Skeletal muscle tissue (tissue), 4 donors: Measurements from ENCODE around the gene SULT2B1. TPM values are rescaled to one million over a fixed set of nuclear protein-coding genes. Genes with fewer than 3 reads are reported as not detected.
A peak's percentile ranks its signal among the peaks of the same experiment; 100 is the strongest.

ENCODE experiments used
- H3K27ac ChIP-seq: one replicate; pipeline ENCODE4 v1.7.0; 2013; ENCODE audit warnings: mild to moderate bottlenecking, low read depth, low read length, inconsistent platforms
- H3K27me3 ChIP-seq, 3 donors: one replicate each; pipeline ENCODE4 v1.7.0; 2013; ENCODE audit warnings: low read length in 3 of 3; ENCODE audit not compliant: control insufficient read depth in 3 of 3, insufficient read depth in 3 of 3
- H3K36me3 ChIP-seq, 3 donors: one replicate each; pipeline ENCODE4 v1.7.0; 2013; ENCODE audit warnings: low read length in 3 of 3; ENCODE audit not compliant: control insufficient read depth in 3 of 3, insufficient read depth in 3 of 3
- H3K4me1 ChIP-seq, 3 donors: one replicate each; pipeline ENCODE4 v1.7.0; 2013; ENCODE audit warnings: low read length in 3 of 3, mild to moderate bottlenecking in 3 of 3; ENCODE audit not compliant: control insufficient read depth in 3 of 3, insufficient read depth in 3 of 3
- H3K4me3 ChIP-seq, 3 donors: one replicate each; pipeline ENCODE4 v1.7.0; 2013; ENCODE audit warnings: low read length in 3 of 3
- H3K9ac ChIP-seq, 3 donors: one replicate each; pipeline ENCODE4 v1.7.0; 2013; ENCODE audit warnings: low read length in 3 of 3, mild to moderate bottlenecking in 3 of 3, moderate library complexity in 2 of 3, low read depth in 1 of 3
- H3K9me3 ChIP-seq, 3 donors: one replicate each; pipeline ENCODE4 v1.7.0; 2013; ENCODE audit warnings: low read length in 3 of 3; ENCODE audit not compliant: control insufficient read depth in 3 of 3
- total RNA-seq: library from RNA; depleted of rRNA; stranded (reverse); fragments of >200 nt; gene quantifications from one replicate; pipeline ENCODE4 v1.2.3, GENCODE V29; 2014
- donor health status: Osteomylitis.

SULT2B1 gene
- total RNA-seq, 1 donor from 2014 or later = not detected

DNA sequence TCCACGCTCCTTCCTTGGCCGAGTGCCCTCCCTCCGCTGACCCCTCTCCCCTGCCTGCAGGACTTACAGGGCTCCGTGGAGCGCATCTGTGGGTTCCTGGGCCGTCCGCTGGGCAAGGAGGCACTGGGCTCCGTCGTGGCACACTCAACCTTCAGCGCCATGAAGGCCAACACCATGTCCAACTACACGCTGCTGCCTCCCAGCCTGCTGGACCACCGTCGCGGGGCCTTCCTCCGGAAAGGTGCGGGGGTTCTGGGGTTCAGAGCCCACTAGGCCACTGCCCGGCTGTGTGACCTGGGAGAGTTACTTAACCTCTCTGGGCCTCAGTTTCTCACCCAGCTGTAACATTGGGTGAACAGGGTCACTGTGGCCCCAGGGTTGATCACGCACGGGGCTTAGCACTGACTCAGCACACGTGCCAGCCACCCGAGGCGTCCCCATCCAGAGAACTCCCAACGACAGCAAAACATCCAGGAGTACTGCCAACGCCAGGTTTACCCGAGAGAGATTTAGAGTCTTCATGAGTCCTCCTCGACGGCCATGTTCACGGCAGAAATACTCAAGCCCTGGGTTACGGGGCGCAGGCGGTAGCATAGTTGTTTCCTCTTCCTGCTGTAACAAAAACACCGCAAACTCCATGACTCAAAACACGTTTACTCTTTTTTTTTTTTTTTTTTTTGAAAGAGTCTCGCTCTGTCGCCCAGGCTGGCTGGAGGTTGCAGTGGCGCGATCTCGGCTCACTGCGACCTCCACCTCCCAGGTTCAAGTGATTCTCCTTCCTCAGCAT, 44.9 kb downstream of the SULT2B1 start:
- Histone ChIP-seq H3K36me3 (no peaks in the 10 kb centered on the region), H3K9ac (peak overlapping the region in 1 of 3 donors; percentile 32), H3K4me3 (no peak overlapping the region), H3K27ac (no peak overlapping the region), H3K27me3 (peaks cover 0 to 3% (median 0%) of the 10 kb centered on the region in 3 donors), H3K9me3 (no peaks in the 10 kb centered on the region), H3K4me1 (no peaks in the 10 kb centered on the region)

DNA sequence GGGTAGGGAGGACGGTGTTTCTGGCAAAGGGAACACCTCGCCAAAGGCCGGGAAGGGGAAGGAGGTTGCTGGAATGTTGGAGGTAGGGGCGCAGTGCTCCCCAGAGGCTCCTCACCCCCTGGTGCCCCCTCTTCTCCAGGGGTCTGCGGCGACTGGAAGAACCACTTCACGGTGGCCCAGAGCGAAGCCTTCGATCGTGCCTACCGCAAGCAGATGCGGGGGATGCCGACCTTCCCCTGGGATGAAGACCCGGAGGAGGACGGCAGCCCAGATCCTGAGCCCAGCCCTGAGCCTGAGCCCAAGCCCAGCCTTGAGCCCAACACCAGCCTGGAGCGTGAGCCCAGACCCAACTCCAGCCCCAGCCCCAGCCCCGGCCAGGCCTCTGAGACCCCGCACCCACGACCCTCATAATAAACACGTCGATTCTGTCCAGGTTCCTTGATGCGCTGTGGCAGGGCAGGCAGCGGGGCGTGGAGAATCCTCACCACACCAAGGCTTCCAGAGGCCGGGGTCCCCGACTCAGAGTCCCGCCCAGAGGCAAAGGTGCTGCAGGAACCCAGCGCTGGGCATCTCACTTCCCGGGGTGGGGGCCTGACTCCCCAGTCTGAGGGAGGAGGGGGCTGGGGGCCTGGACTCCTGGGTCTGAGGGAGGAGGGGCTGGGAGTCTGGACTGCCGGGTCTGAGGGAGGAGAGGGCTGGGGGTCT, 47.2 kb downstream of the SULT2B1 start:
- Histone ChIP-seq H3K9me3 (no peaks in the 10 kb centered on the region), H3K9ac (no peak overlapping the region), H3K27ac (no peak overlapping the region), H3K36me3 (no peaks in the 10 kb centered on the region), H3K4me3 (no peak overlapping the region), H3K27me3 (peaks cover 0 to 3% (median 0%) of the 10 kb centered on the region in 3 donors), H3K4me1 (no peaks in the 10 kb centered on the region)

DNA sequence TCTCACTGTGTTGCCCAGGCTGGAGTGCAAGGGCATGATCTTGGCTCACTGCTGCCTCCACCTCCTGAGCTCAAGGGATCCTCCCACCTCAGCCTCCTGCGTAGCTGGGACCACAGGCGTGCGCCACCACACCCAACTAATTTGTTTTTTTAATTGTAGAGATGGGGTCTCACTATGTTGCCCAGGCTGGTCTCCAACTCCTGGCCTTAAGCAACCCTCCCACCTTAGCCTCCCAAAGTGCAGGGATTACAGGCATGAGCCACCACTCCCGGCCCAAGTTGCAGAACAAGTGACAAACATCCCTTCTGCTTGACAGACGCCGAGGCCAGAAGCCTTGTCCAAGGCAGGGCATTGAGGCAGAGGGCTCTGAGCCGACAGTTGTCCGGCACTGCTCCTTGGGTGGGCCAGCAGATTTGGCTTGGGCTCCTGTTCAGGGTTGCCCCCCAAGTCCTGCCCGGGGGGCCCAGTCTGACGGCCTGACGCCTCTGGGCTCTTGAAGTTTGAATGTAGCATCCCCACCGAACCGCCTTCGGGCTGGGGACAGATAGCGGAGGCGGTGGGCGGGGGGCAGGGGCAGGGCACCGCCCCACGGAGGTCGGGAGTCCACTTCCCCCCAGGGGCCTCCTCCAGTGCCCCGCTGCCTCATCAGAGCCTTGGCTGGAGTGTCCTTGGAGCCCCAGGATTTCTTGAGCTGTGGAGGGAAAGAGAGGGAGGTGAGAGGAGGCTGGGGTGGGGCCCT, 48.9 kb downstream of the SULT2B1 start:
- no peak overlapping the region for H3K4me3 ChIP-seq
- H3K9me3 ChIP-seq = no peaks in the 10 kb centered on the region
- no peaks in the 10 kb centered on the region for H3K4me1 ChIP-seq
- H3K36me3 ChIP-seq = no peaks in the 10 kb centered on the region
- H3K27me3 ChIP-seq = peaks cover 0 to 3% (median 0%) of the 10 kb centered on the region in 3 donors
- H3K9ac ChIP-seq = no peak overlapping the region
- no peak overlapping the region for H3K27ac ChIP-seq

DNA sequence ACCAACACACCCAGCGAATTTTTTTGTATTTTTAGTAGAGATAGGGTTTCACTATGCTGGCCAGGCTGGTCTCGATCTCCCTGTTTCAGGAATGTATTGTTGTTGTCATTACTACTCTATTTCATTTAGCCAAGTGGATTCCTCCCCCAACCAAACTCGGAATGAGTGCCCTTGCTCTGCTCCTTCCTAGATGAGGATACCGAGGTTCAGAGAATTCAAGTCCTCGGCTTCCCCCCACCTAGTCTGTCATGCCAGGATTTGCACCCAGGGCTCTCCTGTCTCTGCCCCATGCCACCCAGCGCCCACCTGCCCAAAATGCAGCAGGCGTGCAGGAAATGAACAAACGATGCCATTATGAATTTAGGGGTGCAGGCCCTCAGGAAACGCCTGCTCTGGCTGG, 51.0 kb downstream of the SULT2B1 start:
- H3K4me1 ChIP-seq = no peaks in the 10 kb centered on the region
- H3K27me3 ChIP-seq = no peaks in the 10 kb centered on the region
- H3K9me3 ChIP-seq = no peaks in the 10 kb centered on the region
- H3K9ac ChIP-seq = no peak overlapping the region
- H3K27ac ChIP-seq = no peak overlapping the region
- H3K4me3 ChIP-seq = no peak overlapping the region
- no peaks in the 10 kb centered on the region for H3K36me3 ChIP-seq

DNA sequence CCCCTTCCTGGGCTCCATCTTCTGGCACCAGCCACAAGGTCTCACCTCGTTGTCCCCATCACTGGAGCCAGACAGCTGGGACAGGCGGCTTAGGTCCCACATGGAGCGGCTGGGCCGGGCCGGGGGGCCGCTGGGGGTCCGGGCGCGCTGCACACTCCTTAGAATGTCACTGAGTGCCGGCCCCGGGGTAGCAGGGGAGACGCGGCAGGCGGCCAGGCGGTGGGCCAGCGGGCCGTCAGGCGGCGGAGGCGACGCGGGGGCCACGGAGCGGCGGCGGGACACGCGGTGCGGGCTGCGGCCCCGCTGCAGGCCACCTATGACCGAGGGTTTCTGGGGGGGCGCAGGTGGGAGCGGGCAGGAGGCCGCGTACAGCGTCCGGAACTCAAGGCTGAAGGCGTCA, 51.5 kb downstream of the SULT2B1 start:
- Histone ChIP-seq H3K27me3 (no peaks in the 10 kb centered on the region), H3K36me3 (no peaks in the 10 kb centered on the region), H3K9ac (no peak overlapping the region), H3K4me3 (no peak overlapping the region), H3K27ac (no peak overlapping the region), H3K4me1 (no peaks in the 10 kb centered on the region), H3K9me3 (no peaks in the 10 kb centered on the region)

DNA sequence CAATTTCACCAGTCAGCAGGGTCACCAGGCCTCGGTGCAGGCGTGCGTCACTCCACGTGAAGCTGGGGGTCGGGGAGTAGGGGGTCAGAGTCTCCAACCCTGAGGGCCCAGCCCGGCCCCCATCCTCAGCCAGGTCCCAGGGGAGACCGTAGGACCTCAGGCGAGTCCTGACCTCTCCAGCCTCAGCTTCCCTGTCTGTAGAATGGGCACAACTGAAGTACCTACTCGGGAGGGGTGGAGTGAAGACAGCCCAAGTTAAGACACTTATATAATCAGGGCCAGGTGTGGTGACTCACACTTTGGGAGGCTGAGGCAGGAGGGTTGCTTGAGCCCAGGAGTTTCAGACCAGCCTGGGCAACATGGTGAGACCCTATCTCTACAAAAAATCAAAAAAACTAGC, 51.9 kb downstream of the SULT2B1 start:
- Histone ChIP-seq H3K27me3 (no peaks in the 10 kb centered on the region), H3K27ac (no peak overlapping the region), H3K4me1 (peaks cover 0 to under 1% (median 0%) of the 10 kb centered on the region in 3 donors), H3K36me3 (no peaks in the 10 kb centered on the region), H3K9ac (no peak overlapping the region), H3K4me3 (no peak overlapping the region), H3K9me3 (no peaks in the 10 kb centered on the region)

DNA sequence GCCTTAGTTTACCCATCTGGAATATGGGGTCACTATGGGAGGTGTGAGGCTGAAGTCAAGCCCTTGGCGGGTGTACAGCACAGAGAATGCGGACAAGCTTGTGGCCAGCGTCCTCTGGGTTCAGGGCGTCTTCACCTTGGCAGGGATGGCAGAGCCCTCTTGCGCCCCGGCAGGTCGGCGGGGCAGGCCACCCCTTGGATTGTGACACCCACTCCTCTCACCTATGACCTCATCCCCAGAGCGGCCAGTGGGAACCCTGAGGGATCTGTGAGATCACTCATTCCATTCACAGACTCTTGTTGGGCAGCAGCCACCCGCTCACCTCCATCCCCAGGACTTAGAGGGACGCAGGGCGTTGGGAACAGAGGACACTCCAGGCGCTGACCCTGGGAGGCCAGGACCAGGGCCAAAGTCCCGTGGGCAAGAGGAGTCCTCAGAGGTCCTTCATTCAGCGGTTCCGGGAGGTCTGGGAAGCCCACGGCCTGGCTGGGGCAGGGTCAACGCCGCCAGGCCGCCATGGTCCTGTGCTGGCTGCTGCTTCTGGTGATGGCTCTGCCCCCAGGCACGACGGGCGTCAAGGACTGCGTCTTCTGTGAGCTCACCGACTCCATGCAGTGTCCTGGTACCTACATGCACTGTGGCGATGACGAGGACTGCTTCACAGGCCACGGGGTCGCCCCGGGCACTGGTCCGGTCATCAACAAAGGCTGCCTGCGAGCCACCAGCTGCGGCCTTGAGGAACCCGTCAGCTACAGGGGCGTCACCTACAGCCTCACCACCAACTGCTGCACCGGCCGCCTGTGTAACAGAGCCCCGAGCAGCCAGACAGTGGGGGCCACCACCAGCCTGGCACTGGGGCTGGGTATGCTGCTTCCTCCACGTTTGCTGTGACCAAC, 54.7 kb downstream of the SULT2B1 start, which contains the start of gene SPACA4:
Gene SPACA4 (plus strand): TSS at position 280 of the 896 bp plus-strand sequence. CDS start 237 bp downstream, at position 517.
- H3K36me3 ChIP-seq = no peaks in the 10 kb centered on the region
- H3K27me3 ChIP-seq = no peaks in the 10 kb centered on the region
- H3K9me3 ChIP-seq = no peaks in the 10 kb centered on the region
- no peak within 1 kb of the TSS for H3K27ac ChIP-seq
- no peak within 1 kb of the TSS for H3K4me3 ChIP-seq
- peaks cover 0 to 2% (median 0%) of the 10 kb centered on the region in 3 donors for H3K4me1 ChIP-seq
- H3K9ac ChIP-seq = no peak within 1 kb of the TSS

DNA sequence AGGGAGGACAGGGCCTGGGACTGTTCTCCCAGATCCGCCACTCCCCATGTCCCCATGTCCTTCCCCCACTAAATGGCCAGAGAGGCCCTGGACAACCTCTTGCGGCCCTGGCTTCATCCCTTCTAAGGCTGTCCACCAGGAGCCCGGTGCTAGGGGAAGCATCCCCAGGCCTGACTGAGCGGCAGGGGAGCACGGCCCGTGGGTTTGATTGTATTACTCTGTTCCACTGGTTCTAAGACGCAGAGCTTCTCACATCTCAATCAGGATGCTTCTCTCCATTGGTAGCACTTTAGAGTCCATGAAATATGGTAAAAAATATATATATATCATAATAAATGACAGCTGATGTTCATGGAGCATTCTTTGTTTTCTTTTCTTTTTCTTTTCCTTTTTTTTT, 55.4 kb downstream of the SULT2B1 start:
- H3K4me1 ChIP-seq = peaks cover 0 to 2% (median 0%) of the 10 kb centered on the region in 3 donors
- H3K27me3 ChIP-seq = no peaks in the 10 kb centered on the region
- no peak overlapping the region for H3K9ac ChIP-seq
- H3K9me3 ChIP-seq = no peaks in the 10 kb centered on the region
- no peak overlapping the region for H3K4me3 ChIP-seq
- no peaks in the 10 kb centered on the region for H3K36me3 ChIP-seq
- no peak overlapping the region for H3K27ac ChIP-seq

DNA sequence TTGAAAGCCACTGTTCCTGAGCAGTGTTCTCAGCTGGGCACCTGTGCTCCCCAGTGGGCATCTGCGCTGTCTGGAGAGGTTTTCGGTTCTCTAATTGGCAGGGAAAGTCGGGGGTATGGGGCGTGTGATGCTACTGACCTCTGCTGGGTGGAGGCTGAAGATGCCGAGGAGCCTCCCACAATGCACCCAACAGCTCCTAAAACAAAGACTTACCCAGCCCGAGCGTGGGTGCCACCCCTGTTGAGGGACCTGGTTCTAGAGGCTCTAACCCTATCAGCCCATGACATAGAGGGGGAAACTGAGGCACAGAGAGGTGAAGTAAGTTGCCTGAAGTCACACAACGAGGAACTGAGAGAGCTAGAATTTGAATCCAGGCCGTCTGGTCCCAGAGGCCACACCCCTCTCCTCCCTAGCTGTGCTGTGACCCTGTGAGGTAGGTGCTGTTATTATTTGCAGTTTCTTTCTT, 56.9 kb downstream of the SULT2B1 start:
- Histone ChIP-seq H3K9ac (no peak overlapping the region), H3K27ac (no peak overlapping the region)

More for the DNA sequence above, 56.9 kb downstream of the SULT2B1 start:
- Histone ChIP-seq H3K4me1 (peaks cover 14% of the 10 kb centered on the region in 3 donors), H3K9me3 (no peaks in the 10 kb centered on the region), H3K4me3 (no peak overlapping the region), H3K36me3 (no peaks in the 10 kb centered on the region), H3K27me3 (no peaks in the 10 kb centered on the region)
